GM13977 (cell line): ENCODE results near the gene CLOCK.
A peak's percentile ranks its signal among the peaks of the same experiment; 100 is the strongest.

ENCODE experiments used
- DNase-seq: peaks from one replicate; pipeline ENCODE4 v3.0.0; 2012; ENCODE audit warnings: low spot score
- CTCF ChIP-seq: IDR thresholded peaks from 2 replicates; pipeline ENCODE4 v1.5.1; 2012; ENCODE audit warnings: mild to moderate bottlenecking, control low read depth; ENCODE audit not compliant: insufficient read depth; ENCODE audit errors: extremely low read depth, missing control alignments
- in situ Hi-C: fragments of 300-500 bp; cut with MboI; formaldehyde crosslinking; loops from one replicate; pipeline ENCODE4 v1.12.0; 2022; ENCODE audit warnings: low sequenced_read_pairs, low pct_unique_long_range_greater_than_20kb, mixed read lengths, inconsistent platforms; ENCODE audit not compliant: unreplicated experiment

Gene CLOCK

GRCh38 chr4:55424791-55425190, 121.9 kb downstream of the CLOCK start:
- no peak for DNase-seq
- in situ Hi-C loops = no loop called here
- TF ChIP-seq CTCF = no peak

- in situ Hi-C loops = no loop called here
- TF ChIP-seq CTCF = no peak
- no peak for DNase-seq
Observed at GRCh38 chr4:55416176-55416575, 130.5 kb downstream of the CLOCK start.

GRCh38 chr4:55411621-55412020, 135.1 kb downstream of the CLOCK start:
- in situ Hi-C loops = no loop called here
- DNase-seq = no peak
- no peak for TF ChIP-seq CTCF

GRCh38 chr4:55410431-55410830, 136.3 kb downstream of the CLOCK start:
- in situ Hi-C loops = no loop called here
- no peak for TF ChIP-seq CTCF
- DNase-seq = no peak

- DNase-seq = no peak
Observed at GRCh38 chr4:55409468-55410171, 137.1 kb downstream of the CLOCK start.

GRCh38 chr4:55407764-55408163, 138.9 kb downstream of the CLOCK start:
- no peak for DNase-seq
- no peak for TF ChIP-seq CTCF
- in situ Hi-C loops = no loop called here

More at GRCh38 chr4:55409468-55410171, 137.1 kb downstream of the CLOCK start:
- peak; percentile 58 for TF ChIP-seq CTCF
- in situ Hi-C loops = no loop called here
